HCT116 (cell line): Measurements from ENCODE around the gene ALOXE3. TPM values are rescaled to one million over a fixed set of nuclear protein-coding genes. Genes with fewer than 3 reads are reported as not detected.

ENCODE experiments used
- ATAC-seq: fragments of 200-7000 bp; cut with Tn5 transposase; 2 replicates; pipeline ENCODE4 v1.9.1; 2020; ENCODE audit warnings: mild to moderate bottlenecking, moderate library complexity
- BruUV-seq: library from RNA; stranded (reverse); fragments of 400-500 nt; replicated peaks from 2 replicates; lab custom pipeline; 2021; lab: Mats Ljungman, UMichigan
- CTCF ChIA-PET: fragments of 300-600 bp; sonication (Branson Sonifier 250); formaldehyde crosslinking; loops from one replicate; lab custom pipeline; 2021; ENCODE audit warnings: antibody characterized with exemption; lab: Charles Lee
- POLR2A ChIA-PET: fragments of 300-600, 350-600 bp; sonication (Branson Sonifier 250); formaldehyde crosslinking; loops from one replicate; lab custom pipeline; 2021; ENCODE audit warnings: antibody characterized with exemption; lab: Charles Lee
- RAD21 ChIA-PET, 2 experiments: fragments of 300-600 bp; sonication (Branson Sonifier 250); formaldehyde crosslinking; loops; one replicate each; lab custom pipeline; 2023; ENCODE audit warnings: low total read pairs in 2 of 2; ENCODE audit not compliant: uncharacterized antibody in 2 of 2, unreplicated experiment in 2 of 2, low non-redundant PET in 1 of 2; lab: Charles Lee
- DNase-seq: peaks from one replicate; pipeline ENCODE4 v3.0.0-alpha.2; 2010; ENCODE audit warnings: low read depth, low spot score
- H2AFZ ChIP-seq: fragments of 200-600 bp; shearing (Covaris generic), sonication (generic); 2 replicates; pipeline ENCODE4 v1.6.1; 2017; ENCODE audit warnings: low read depth, mixed run types, mixed read lengths, antibody characterized with exemption, low read length; ENCODE audit not compliant: poor library complexity, severe bottlenecking
- H3K27ac ChIP-seq: 2 replicates; pipeline ENCODE4 v1.5.1; 2012; ENCODE audit warnings: low read depth, low read length
- H3K27me3 ChIP-seq: fragments of 200-600 bp; sonication (generic); 2 replicates; pipeline ENCODE4 v1.6.1; 2016; ENCODE audit warnings: mixed run types, low read length, mixed read lengths; ENCODE audit not compliant: insufficient read depth
- H3K36me3 ChIP-seq, 2 experiments: fragments of 200-500 bp in 1 of 2; fragments of 200-600 bp in 1 of 2; sonication (Bioruptor generic) in 1 of 2; sonication (generic) in 1 of 2; 2 replicates each; pipeline versions ENCODE4 v1.5.1 to v1.6.1; 2014 to 2016; ENCODE audit warnings: low read length in 2 of 2, inconsistent platforms in 1 of 2, mixed read lengths in 1 of 2, mixed run types in 1 of 2; ENCODE audit not compliant: insufficient read depth in 2 of 2, control insufficient read depth in 1 of 2
- H3K4me1 ChIP-seq, 2 experiments: fragments of 200-600 bp in 1 of 2; sonication (generic) in 1 of 2; 2 replicates each; pipeline versions ENCODE4 v1.5.1 to v1.6.1; 2012 to 2017; ENCODE audit warnings: low read length in 2 of 2, inconsistent platforms in 1 of 2, mild to moderate bottlenecking in 1 of 2, mixed read lengths in 1 of 2, mixed run types in 1 of 2, moderate library complexity in 1 of 2; ENCODE audit not compliant: insufficient read depth in 2 of 2, control insufficient read depth in 1 of 2
- H3K4me2 ChIP-seq: fragments of 200-600 bp; sonication (generic); 2 replicates; pipeline ENCODE4 v1.6.1; 2017; ENCODE audit warnings: mixed run types, low read length, mixed read lengths
- H3K4me3 ChIP-seq, 2 experiments: fragments of 200-600 bp in 1 of 2; sonication (generic) in 1 of 2; replicated peaks in 1 of 2; 2 replicates each; pipeline ENCODE4 v1.5.1; 2011 to 2016; ENCODE audit warnings: low read length in 2 of 2, control low read depth in 1 of 2, low read depth in 1 of 2, mild to moderate bottlenecking in 1 of 2, mixed read lengths in 1 of 2, mixed run types in 1 of 2
- H3K79me2 ChIP-seq: fragments of 200-600 bp; sonication (generic); 2 replicates; pipeline ENCODE4 v1.6.1; 2017; ENCODE audit warnings: mild to moderate bottlenecking, mixed run types, low read length, moderate library complexity, mixed read lengths; ENCODE audit not compliant: insufficient read depth
- H3K9ac ChIP-seq: fragments of 200-600 bp; sonication (generic); 2 replicates; pipeline ENCODE4 v1.6.1; 2016; ENCODE audit warnings: low read length, mixed read lengths
- H3K9me2 ChIP-seq: fragments of 200-600 bp; sonication (generic), shearing (Covaris generic); 2 replicates; pipeline ENCODE4 v1.6.1; 2017; ENCODE audit warnings: mixed run types, mild to moderate bottlenecking, moderate library complexity; ENCODE audit not compliant: insufficient read depth
- H3K9me3 ChIP-seq, 2 experiments: fragments of 200-500 bp in 1 of 2; fragments of 200-600 bp in 1 of 2; sonication (Bioruptor generic) in 1 of 2; sonication (generic) in 1 of 2; 2 replicates each; pipeline ENCODE4 v1.6.1; 2014 to 2017; ENCODE audit warnings: low read length in 2 of 2, mixed read lengths in 2 of 2, inconsistent platforms in 1 of 2, low read depth in 1 of 2, mild to moderate bottlenecking in 1 of 2, mixed run types in 1 of 2, moderate library complexity in 1 of 2; ENCODE audit not compliant: control insufficient read depth in 1 of 2, insufficient read depth in 1 of 2
- H4K20me1 ChIP-seq: fragments of 200-600 bp; sonication (generic), shearing (Covaris generic); 2 replicates; pipeline ENCODE4 v1.6.1; 2017; ENCODE audit warnings: mixed run types, mild to moderate bottlenecking, moderate library complexity; ENCODE audit not compliant: insufficient read depth
- CBX3 ChIP-seq: IDR thresholded peaks from 2 replicates; pipeline ENCODE4 v1.6.1; 2012; ENCODE audit warnings: low read depth
- CEBPB ChIP-seq: IDR thresholded peaks from 2 replicates; pipeline ENCODE4 v1.6.1; 2012; ENCODE audit warnings: low read depth
- EGR1 ChIP-seq: IDR thresholded peaks from 2 replicates; pipeline ENCODE4 v1.6.1; 2012; ENCODE audit warnings: low read depth
- ELF1 ChIP-seq: IDR thresholded peaks from 2 replicates; pipeline ENCODE4 v1.6.1; 2012; ENCODE audit warnings: low read depth, borderline replicate concordance
- EZH2 ChIP-seq: fragments of 200-600 bp; sonication (generic); IDR thresholded peaks from 2 replicates; pipeline ENCODE4 v1.6.1; 2017; ENCODE audit warnings: antibody characterized with exemption, mixed run types
- JUND ChIP-seq: IDR thresholded peaks from 2 replicates; pipeline ENCODE4 v1.6.1; 2012
- POLR2A ChIP-seq: IDR thresholded peaks from 2 replicates; pipeline ENCODE4 v1.7.0; 2011; ENCODE audit warnings: borderline replicate concordance; ENCODE audit not compliant: insufficient read depth, insufficient read length; ENCODE audit errors: extremely low read depth
- POLR2AphosphoS5 ChIP-seq: IDR thresholded peaks from 2 replicates; pipeline ENCODE4 v1.6.1; 2011; ENCODE audit warnings: mild to moderate bottlenecking, low read depth, low read length, moderate library complexity
- RAD21 ChIP-seq: IDR thresholded peaks from 2 replicates; pipeline ENCODE4 v1.6.1; 2012; ENCODE audit warnings: low read depth, mild to moderate bottlenecking
- SIN3A ChIP-seq: IDR thresholded peaks from 2 replicates; pipeline ENCODE4 v1.6.1; 2012; ENCODE audit warnings: low read depth
- SP1 ChIP-seq: IDR thresholded peaks from 2 replicates; pipeline ENCODE4 v1.6.1; 2012; ENCODE audit warnings: low read depth
- SRF ChIP-seq: IDR thresholded peaks from 2 replicates; pipeline ENCODE4 v1.6.1; 2012; ENCODE audit warnings: low read depth
- TCF7L2 ChIP-seq: IDR thresholded peaks from 2 replicates; pipeline ENCODE4 v1.7.0; 2011; ENCODE audit warnings: borderline replicate concordance, inconsistent platforms; ENCODE audit not compliant: insufficient read depth, insufficient read length; ENCODE audit errors: extremely low read depth
- YY1 ChIP-seq: IDR thresholded peaks from 2 replicates; pipeline ENCODE4 v1.6.1; 2011; ENCODE audit warnings: low read length, low read depth, moderate library complexity, mild to moderate bottlenecking; ENCODE audit not compliant: insufficient replicate concordance; ENCODE audit errors: extremely low read depth
- ZFX ChIP-seq: fragments of 450-650 bp; IDR thresholded peaks from 2 replicates; pipeline ENCODE4 v1.6.1; 2017
- ZNF274 ChIP-seq: fragments of 200-500 bp; sonication (Bioruptor generic); IDR thresholded peaks from 2 replicates; pipeline ENCODE4 v1.6.1; 2014; ENCODE audit warnings: mild to moderate bottlenecking, low read depth, low read length, inconsistent platforms
- intact Hi-C: fragments of 100-400 bp; cut with micrococcal nuclease; formaldehyde crosslinking; loops from 2 replicates; pipeline ENCODE4 v1.10.0; 2022
- total RNA-seq: library from RNA; stranded (reverse); gene quantifications from one replicate; pipeline ENCODE4 v1.2.1, GENCODE V29; 2021; ENCODE audit not compliant: unreplicated experiment
- TF ChIP-seq, protein P1 (sequence below): IDR thresholded peaks from 2 replicates; pipeline ENCODE4 v1.6.1; 2012
- TF ChIP-seq, protein P2 (sequence below): IDR thresholded peaks from 2 replicates; pipeline ENCODE4 v1.6.1; 2011; ENCODE audit warnings: mild to moderate bottlenecking, low read length, moderate library complexity; ENCODE audit not compliant: insufficient replicate concordance; ENCODE audit errors: extremely low read depth
- TF ChIP-seq, protein P3 (sequence below): IDR thresholded peaks from 2 replicates; pipeline ENCODE4 v1.6.1; 2012; ENCODE audit warnings: low read depth
- TF ChIP-seq, protein P4 (sequence below): IDR thresholded peaks from 2 replicates; pipeline ENCODE4 v1.6.1; 2012

The ALOXE3 gene
- total RNA-seq, 1 experiment from 2014 or later, result 3.5 TPM

DNA sequence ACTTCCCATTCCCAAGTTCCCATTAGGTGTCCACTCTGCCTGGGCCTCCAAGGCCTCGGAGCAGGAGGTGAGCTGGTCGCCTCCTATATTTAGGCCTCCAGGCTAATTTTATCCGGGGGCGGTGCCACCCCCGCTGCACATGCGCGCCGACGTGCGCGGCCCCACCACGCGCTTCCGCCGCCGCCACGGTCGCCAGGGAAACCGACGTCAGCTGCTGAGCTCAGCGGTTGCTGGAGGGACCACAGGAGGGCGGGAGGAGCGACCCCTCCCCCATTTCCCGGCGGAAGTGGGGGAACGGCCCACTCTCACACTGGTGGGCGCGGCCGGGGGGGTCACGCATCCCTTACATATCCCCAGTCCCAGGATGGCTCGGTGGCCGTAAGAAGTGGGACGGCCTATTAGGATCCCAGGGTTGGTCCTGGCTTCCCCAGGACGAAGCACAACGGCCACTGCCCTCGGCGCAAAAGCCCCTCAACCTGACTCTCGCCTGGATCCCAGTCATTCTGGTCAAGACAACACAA, 32.9 kb upstream of the ALOXE3 start:
- Histone ChIP-seq H2AFZ (no peak overlapping the region), H3K79me2 (peaks cover 57% of the 10 kb centered on the region)

More for the DNA sequence above, 32.9 kb upstream of the ALOXE3 start:
- Histone ChIP-seq H3K4me2 (peak overlapping the region; percentile 100), H4K20me1 (no peaks in the 10 kb centered on the region), H3K27ac (peak overlapping the region; percentile 77), H3K36me3 (peaks cover 36 to 43% of the 10 kb centered on the region in 2 experiments), H3K27me3 (no peaks in the 10 kb centered on the region), H3K9me3 (no peaks in the 10 kb centered on the region), H3K4me1 (peaks cover 36 to 57% of the 10 kb centered on the region in 2 experiments), H3K9me2 (no peaks in the 10 kb centered on the region), H3K9ac (peak overlapping the region; percentile 99), H3K4me3 (peak overlapping the region; percentile 85 to 91)
- ATAC-seq (peak; percentile 45), DNase-seq (no peak)
- intact Hi-C loops, result no loop called here
- ChIA-PET RAD21 (no interaction called here), POLR2A (interaction anchor here (0.6 to 1.6 kb wide), 5 partner anchors 10 to 68 kb away, joined by 3 to 6 read pairs (median 4); partner anchors contain the start of gene BORCS6), CTCF (interaction anchor here (0.6 to 1.0 kb wide), 2 partner anchors 10 to 12 kb away, joined by 4 read pairs; no protein-coding TSS in a partner anchor)
- no TSS peak for BruUV-seq
- TF ChIP-seq ELF1 (no peak), SRF (no peak), RAD21 (no peak), ZNF274 (no peak), CBX3 (no peak), TCF7L2 (no peak), EZH2 (no peak), POLR2AphosphoS5 (peak; percentile 31), SIN3A (no peak; the same call in 1 of the 2 replicates), JUND (no peak), CEBPB (no peak), EGR1 (peak; percentile 93), SP1 (no peak), ZFX (peak; percentile 22; the same call in 1 of the 2 replicates), YY1 (no peak), POLR2A (no peak)
- TF ChIP-seq, protein P1, sequence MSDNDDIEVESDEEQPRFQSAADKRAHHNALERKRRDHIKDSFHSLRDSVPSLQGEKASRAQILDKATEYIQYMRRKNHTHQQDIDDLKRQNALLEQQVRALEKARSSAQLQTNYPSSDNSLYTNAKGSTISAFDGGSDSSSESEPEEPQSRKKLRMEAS, result peak; percentile 79
- TF ChIP-seq, protein P2, sequence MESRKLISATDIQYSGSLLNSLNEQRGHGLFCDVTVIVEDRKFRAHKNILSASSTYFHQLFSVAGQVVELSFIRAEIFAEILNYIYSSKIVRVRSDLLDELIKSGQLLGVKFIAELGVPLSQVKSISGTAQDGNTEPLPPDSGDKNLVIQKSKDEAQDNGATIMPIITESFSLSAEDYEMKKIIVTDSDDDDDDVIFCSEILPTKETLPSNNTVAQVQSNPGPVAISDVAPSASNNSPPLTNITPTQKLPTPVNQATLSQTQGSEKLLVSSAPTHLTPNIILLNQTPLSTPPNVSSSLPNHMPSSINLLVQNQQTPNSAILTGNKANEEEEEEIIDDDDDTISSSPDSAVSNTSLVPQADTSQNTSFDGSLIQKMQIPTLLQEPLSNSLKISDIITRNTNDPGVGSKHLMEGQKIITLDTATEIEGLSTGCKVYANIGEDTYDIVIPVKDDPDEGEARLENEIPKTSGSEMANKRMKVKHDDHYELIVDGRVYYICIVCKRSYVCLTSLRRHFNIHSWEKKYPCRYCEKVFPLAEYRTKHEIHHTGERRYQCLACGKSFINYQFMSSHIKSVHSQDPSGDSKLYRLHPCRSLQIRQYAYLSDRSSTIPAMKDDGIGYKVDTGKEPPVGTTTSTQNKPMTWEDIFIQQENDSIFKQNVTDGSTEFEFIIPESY, result no peak
- TF ChIP-seq, protein P3, sequence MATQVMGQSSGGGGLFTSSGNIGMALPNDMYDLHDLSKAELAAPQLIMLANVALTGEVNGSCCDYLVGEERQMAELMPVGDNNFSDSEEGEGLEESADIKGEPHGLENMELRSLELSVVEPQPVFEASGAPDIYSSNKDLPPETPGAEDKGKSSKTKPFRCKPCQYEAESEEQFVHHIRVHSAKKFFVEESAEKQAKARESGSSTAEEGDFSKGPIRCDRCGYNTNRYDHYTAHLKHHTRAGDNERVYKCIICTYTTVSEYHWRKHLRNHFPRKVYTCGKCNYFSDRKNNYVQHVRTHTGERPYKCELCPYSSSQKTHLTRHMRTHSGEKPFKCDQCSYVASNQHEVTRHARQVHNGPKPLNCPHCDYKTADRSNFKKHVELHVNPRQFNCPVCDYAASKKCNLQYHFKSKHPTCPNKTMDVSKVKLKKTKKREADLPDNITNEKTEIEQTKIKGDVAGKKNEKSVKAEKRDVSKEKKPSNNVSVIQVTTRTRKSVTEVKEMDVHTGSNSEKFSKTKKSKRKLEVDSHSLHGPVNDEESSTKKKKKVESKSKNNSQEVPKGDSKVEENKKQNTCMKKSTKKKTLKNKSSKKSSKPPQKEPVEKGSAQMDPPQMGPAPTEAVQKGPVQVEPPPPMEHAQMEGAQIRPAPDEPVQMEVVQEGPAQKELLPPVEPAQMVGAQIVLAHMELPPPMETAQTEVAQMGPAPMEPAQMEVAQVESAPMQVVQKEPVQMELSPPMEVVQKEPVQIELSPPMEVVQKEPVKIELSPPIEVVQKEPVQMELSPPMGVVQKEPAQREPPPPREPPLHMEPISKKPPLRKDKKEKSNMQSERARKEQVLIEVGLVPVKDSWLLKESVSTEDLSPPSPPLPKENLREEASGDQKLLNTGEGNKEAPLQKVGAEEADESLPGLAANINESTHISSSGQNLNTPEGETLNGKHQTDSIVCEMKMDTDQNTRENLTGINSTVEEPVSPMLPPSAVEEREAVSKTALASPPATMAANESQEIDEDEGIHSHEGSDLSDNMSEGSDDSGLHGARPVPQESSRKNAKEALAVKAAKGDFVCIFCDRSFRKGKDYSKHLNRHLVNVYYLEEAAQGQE, result no peak
- TF ChIP-seq, protein P4, sequence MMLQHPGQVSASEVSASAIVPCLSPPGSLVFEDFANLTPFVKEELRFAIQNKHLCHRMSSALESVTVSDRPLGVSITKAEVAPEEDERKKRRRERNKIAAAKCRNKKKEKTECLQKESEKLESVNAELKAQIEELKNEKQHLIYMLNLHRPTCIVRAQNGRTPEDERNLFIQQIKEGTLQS, result no peak
